Cardiac fibroblast (primary cell): ENCODE data around the gene COPZ1.

ENCODE experiments used
- DNase-seq, 2 donors: peaks; one replicate each; pipeline versions ENCODE4 v3.0.0 to v3.0.0-alpha.2; 2010; ENCODE audit warnings: low read depth in 2 of 2
- H3K4me3 ChIP-seq, 2 donors: replicated peaks in 1 of 2; 1 replicate in 1 of 2; 2 replicates in 1 of 2; pipeline ENCODE4 v1.5.1; 2011; ENCODE audit warnings: low read depth in 2 of 2, low read length in 2 of 2, mild to moderate bottlenecking in 2 of 2, moderate library complexity in 1 of 2
- CTCF ChIP-seq: IDR thresholded peaks from one replicate; pipeline ENCODE4 v1.5.1; 2011; ENCODE audit warnings: low read depth, mild to moderate bottlenecking, low read length, inconsistent platforms

The COPZ1 gene

GRCh38 chr12:54333420-54334034 is 8.6 kb downstream of the COPZ1 start:
- H3K4me3 ChIP-seq, result no peak overlapping the region
- TF ChIP-seq CTCF, result no peak
- no peak for DNase-seq

DNA sequence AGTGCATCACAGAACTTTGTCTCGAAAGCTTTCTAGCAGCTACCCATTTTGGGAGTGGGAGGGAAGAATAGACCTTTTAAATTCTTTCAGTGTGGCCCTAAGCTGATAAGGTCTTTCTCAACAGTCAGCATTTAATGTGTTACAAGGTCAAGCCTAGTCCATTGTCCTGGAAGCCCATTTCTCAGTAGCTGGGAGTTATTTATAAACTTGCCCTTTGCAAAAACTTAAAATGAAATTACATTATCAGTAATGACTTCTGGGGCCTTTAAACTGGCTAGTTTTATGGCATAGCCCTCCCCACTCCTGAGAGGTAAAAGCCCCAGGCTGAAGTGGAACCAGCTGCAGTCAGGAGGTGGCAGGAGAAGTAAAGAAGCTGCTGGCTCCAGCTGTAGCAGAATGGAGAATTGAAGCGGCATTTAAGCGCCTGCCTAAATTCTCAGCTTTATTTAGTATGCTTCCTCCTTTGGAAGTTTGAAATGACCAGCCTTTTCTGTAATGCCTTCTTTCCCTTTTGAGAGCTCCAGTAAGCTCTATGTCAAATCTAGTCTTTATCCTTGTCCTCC is 12.4 kb downstream of the COPZ1 start:
- no peak overlapping the region for H3K4me3 ChIP-seq
- no peak for DNase-seq
- TF ChIP-seq CTCF, result no peak

GRCh38 chr12:54337854-54338650 is 13.1 kb downstream of the COPZ1 start:
- no peak overlapping the region for H3K4me3 ChIP-seq
- DNase-seq, result peak in 1 of 2 donors; percentile 22
- peak; percentile 3 for TF ChIP-seq CTCF

GRCh38 chr12:54338698-54339296 is 13.9 kb downstream of the COPZ1 start:
- TF ChIP-seq CTCF, result no peak
- DNase-seq, result peak in 1 of 2 donors; percentile 78
- no peak overlapping the region for H3K4me3 ChIP-seq

DNA sequence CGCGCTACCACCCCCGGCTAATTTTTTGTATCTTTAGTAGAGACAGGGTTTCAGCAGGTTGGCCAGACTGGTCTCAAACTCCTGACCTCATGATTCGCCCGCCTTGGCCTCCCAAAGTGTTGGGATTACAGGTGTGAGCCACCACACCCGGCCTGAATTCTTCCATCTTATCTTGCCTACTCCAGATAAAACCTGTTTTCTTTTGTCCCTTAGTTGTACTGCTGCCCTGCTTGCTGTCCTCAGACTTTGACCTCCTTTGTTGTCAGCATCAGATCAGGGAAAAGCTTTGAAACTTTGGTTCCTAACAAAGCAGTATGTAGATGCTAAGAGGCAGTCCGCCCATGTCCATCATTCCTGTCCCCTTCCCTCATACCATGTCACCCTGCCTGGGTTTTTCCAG is 15.9 kb downstream of the COPZ1 start:
- DNase-seq, result no peak
- H3K4me3 ChIP-seq, result no peak overlapping the region
- TF ChIP-seq CTCF, result no peak

- H3K4me3 ChIP-seq, result no peak overlapping the region
- DNase-seq, result no peak
- TF ChIP-seq CTCF, result no peak
Measured at GRCh38 chr12:54341378-54342300, 16.7 kb downstream of the COPZ1 start.
